Testis (tissue), 3 donors: ENCODE results near the gene DCHS1. TPM values are rescaled to one million over a fixed set of nuclear protein-coding genes. Genes with fewer than 3 reads are reported as not detected.

ENCODE experiments used
- DNase-seq: peaks from one replicate; pipeline ENCODE4 v3.0.0-alpha.2; 2019
- H3K27ac ChIP-seq, 2 donors: fragments of 200-600 bp; sonication (generic); one replicate each; pipeline ENCODE4 v1.5.1; 2019
- H3K27me3 ChIP-seq: fragments of 200-600 bp; sonication (generic); one replicate; pipeline ENCODE4 v1.5.1; 2019
- H3K36me3 ChIP-seq: fragments of 200-600 bp; sonication (generic); one replicate; pipeline ENCODE4 v1.5.1; 2017; ENCODE audit warnings: low read depth; ENCODE audit errors: missing control alignments
- H3K4me1 ChIP-seq: fragments of 200-600 bp; sonication (generic); one replicate; pipeline ENCODE4 v1.5.1; 2019
- H3K4me3 ChIP-seq, 2 donors: fragments of 200-600 bp; sonication (generic); one replicate each; pipeline ENCODE4 v1.5.1; 2017 to 2019
- H3K9me3 ChIP-seq: fragments of 200-600 bp; sonication (generic); one replicate; pipeline ENCODE4 v1.5.1; 2017
- CTCF ChIP-seq, 3 experiments: fragments of 450-650 bp in 2 of 3; fragments of 200-600 bp in 1 of 3; sonication (generic) in 1 of 3; IDR thresholded peaks; one replicate each; pipeline ENCODE4 v1.5.1; 2016 to 2019; ENCODE audit warnings: antibody characterized with exemption in 3 of 3, mild to moderate bottlenecking in 2 of 3, moderate library complexity in 1 of 3
- POLR2A ChIP-seq: fragments of 450-650 bp; IDR thresholded peaks from one replicate; pipeline ENCODE4 v1.6.1; 2017; ENCODE audit warnings: antibody characterized with exemption, mild to moderate bottlenecking, moderate library complexity
- WGBS, 2 donors: methylation state at CpG; one replicate each; pipeline ENCODE4 v1.1.5; 2018; 5-methylcytosine and 5-hydroxymethylcytosine counted together
- intact Hi-C: fragments of 100-400 bp; cut with DNase I; formaldehyde crosslinking; loops from one replicate; pipeline ENCODE4 v1.15.1; 2023; ENCODE audit warnings: low total_unique reads
- polyA plus RNA-seq: library from polyadenylated mRNA; stranded (reverse); fragments of 350-450 nt; fragmentation: Illumina TruSeq; extraction: RNeasy Lipid Tissue Mini Kit (QIAGEN cat#74804); gene quantifications from one replicate; pipeline ENCODE4 v1.2.3, GENCODE V29; 2014; ENCODE audit warnings: low read depth, low replicate concordance; ENCODE audit not compliant: insufficient read depth
- total RNA-seq, 2 donors: library from RNA; depleted of rRNA; stranded (reverse); fragments of >200 nt; gene quantifications; one replicate each; pipeline ENCODE4 v1.2.3, GENCODE V29; 2016

DCHS1 gene
- total and polyA plus RNA-seq, 3 donors from 2014 or later: 7.1 to 14.2 (median 8.8) TPM

GRCh38 chr11:6603287-6604080, 52.1 kb downstream of the DCHS1 start, which contains the start of the genes ILK and RRP8:
ILK (plus strand) TSS chr11:6603774; CDS start chr11:6604272, 498 bp downstream.
RRP8 (minus strand) TSS chr11:6603616; CDS start chr11:6603502, 114 bp downstream.
- 1% methylated on average over 34 to 66 of the region's 72 CpGs for WGBS, 2 donors
- Histone ChIP-seq H3K9me3 (no peaks in the 10 kb centered on the region), H3K36me3 (no peaks in the 10 kb centered on the region), H3K4me1 (peaks cover 41% of the 10 kb centered on the region), H3K4me3 (peak within 1 kb of the TSS; percentile 95), H3K27ac (peak within 1 kb of the TSS; percentile 90), H3K27me3 (no peaks in the 10 kb centered on the region)
- DNase-seq: peak; percentile 94
- TF ChIP-seq CTCF (IDR thresholded peaks at IDR 0.05) (peak in 1 of 3 experiments; percentile 38), POLR2A (peak; percentile 41)
- intact Hi-C loops: no loop called here

- Histone ChIP-seq H3K27ac (no peak overlapping the region), H3K9me3 (no peaks in the 10 kb centered on the region), H3K27me3 (no peaks in the 10 kb centered on the region), H3K4me1 (peaks cover 35% of the 10 kb centered on the region), H3K4me3 (peak overlapping the region; percentile 95), H3K36me3 (no peaks in the 10 kb centered on the region)
- TF ChIP-seq CTCF (IDR thresholded peaks at IDR 0.05): no peak
- TF ChIP-seq POLR2A: no peak
- intact Hi-C loops: no loop called here
- WGBS, 2 donors: 51 to 52% methylated on average over 7 of the region's 7 CpGs
- DNase-seq: no peak
Observed at GRCh38 chr11:6602096-6602940, 53.3 kb downstream of the DCHS1 start.

- H3K4me3 ChIP-seq: no peak overlapping the region
- H3K9me3 ChIP-seq: no peaks in the 10 kb centered on the region
- DNase-seq: no peak
- H3K27me3 ChIP-seq: no peaks in the 10 kb centered on the region
- no peaks in the 10 kb centered on the region for H3K36me3 ChIP-seq
- intact Hi-C loops: no loop called here
- WGBS, 2 donors: 92 to 96% methylated on average over 8 to 13 of the region's 13 CpGs
- H3K27ac ChIP-seq: no peak overlapping the region
- TF ChIP-seq CTCF (IDR thresholded peaks at IDR 0.05): no peak
- TF ChIP-seq POLR2A: no peak
- H3K4me1 ChIP-seq: peaks cover 22% of the 10 kb centered on the region
Observed at GRCh38 chr11:6601041-6601461, 54.6 kb downstream of the DCHS1 start.

GRCh38 chr11:6599881-6600390, 55.7 kb downstream of the DCHS1 start:
- WGBS, 2 donors: 75 to 87% methylated on average over 2 of the region's 2 CpGs

More at GRCh38 chr11:6599881-6600390, 55.7 kb downstream of the DCHS1 start:
- Histone ChIP-seq H3K9me3 (no peaks in the 10 kb centered on the region), H3K27ac (no peak overlapping the region), H3K27me3 (no peaks in the 10 kb centered on the region), H3K4me3 (no peak overlapping the region), H3K36me3 (no peaks in the 10 kb centered on the region), H3K4me1 (peaks cover 13% of the 10 kb centered on the region)
- intact Hi-C loops: no loop called here
- TF ChIP-seq POLR2A (no peak), CTCF (IDR thresholded peaks at IDR 0.05) (no peak)
- no peak for DNase-seq
